GM18505 (cell line): ENCODE measurements around the gene PGD.
A peak's percentile ranks its signal among the peaks of the same experiment; 100 is the strongest.
"Not testable (repeated sequence)": the region's sequence is repeated elsewhere in the genome, so short reads cannot be mapped to it uniquely, and the experiment has no call there.

ENCODE experiments used
- ATAC-seq: cut with Tn5 transposase; IDR thresholded peaks from one replicate; pipeline ENCODE4 v1.9.1; 2021; ENCODE audit not compliant: unreplicated experiment
- POLR2A ChIP-seq: IDR thresholded peaks from 4 replicates; pipeline ENCODE4 v1.6.1; 2011; ENCODE audit warnings: borderline replicate concordance; ENCODE audit not compliant: insufficient read depth, insufficient read length; ENCODE audit errors: extremely low read depth

PGD gene

DNA sequence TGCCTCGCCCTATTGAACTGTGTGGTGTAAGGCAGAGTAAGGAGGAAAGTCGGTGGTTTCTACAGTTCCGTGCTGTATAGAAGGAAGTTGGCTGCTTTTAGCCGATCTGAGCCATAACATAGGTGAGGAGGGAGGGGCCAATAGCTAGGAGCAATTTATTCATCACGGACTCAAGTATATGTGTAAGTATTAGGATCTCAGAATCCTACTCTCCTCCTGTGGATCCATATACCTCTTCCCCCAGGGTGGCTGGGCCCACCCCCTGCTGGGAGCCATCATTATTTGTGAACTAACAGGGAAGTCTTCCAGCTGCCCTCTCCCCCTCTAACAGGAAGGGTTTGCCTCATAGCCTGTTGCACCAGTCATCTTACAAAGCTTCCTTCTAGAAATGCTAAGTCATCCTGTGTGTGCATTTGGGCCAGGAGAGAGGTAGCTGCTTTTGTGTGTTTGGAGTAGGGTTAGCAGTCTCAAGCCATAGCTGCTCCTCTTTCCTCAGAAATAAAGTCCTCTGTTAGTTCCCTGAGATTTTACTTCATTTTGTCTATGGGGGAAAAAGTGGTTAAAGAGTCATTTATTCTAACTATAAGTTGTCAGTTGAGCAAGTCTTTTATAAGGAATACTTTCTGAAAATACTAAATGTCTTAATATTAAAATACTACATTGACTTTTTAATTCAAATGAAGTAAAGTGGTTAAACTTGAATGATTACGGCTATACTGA is 16.5 kb downstream of the PGD start:
- ATAC-seq: no peak
- TF ChIP-seq POLR2A: no peak

DNA sequence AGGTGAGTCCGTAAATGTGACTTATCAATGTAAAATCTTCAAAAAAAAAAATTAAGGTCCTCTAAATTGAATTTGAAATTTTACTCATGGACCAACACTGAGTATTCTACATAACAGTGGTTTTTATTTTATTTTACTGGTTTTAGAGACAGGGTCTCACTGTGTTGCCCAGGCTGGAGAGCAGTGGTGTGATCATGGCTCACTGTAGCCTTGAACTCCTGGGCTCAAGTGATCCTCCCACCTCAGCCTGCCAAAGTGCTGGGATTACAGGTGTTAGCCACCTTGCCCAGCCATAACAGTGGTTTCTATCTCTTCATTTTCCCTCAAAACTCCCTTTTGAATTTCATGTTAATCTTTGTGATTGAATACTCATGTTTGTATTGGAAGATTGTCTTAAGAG is 17.1 kb downstream of the PGD start:
- not testable (repeated sequence) for ATAC-seq

DNA sequence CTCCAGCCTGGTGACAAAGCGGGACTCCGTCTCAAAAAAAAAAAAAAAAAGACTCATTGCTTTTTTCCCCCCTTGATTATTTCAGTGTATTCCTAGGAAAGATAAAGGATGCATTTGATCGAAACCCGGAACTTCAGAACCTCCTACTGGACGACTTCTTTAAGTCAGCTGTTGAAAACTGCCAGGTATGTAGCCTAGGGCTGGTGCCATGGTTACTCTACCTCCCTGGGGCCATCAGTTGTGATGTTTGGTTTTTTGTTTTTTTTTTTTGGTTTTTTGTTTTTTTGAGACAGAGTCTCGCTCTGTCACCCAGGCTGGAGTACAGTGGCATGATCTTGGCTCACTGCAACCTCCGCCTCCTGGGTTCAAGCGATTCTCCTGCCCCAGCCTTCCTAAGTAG is 19.9 kb downstream of the PGD start:
- ATAC-seq: not testable (repeated sequence)

DNA sequence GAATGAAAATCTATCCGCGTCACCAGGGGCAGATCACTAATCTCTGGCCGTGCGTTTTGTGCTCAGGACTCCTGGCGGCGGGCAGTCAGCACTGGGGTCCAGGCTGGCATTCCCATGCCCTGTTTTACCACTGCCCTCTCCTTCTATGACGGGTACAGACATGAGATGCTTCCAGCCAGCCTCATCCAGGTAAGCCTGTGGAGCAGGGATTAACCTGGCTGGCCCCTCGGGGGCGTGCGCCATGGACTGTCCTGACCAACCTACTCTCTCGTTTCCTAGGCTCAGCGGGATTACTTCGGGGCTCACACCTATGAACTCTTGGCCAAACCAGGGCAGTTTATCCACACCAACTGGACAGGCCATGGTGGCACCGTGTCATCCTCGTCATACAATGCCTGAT is 20.5 kb downstream of the PGD start:
- TF ChIP-seq POLR2A: no peak
- no peak for ATAC-seq

DNA sequence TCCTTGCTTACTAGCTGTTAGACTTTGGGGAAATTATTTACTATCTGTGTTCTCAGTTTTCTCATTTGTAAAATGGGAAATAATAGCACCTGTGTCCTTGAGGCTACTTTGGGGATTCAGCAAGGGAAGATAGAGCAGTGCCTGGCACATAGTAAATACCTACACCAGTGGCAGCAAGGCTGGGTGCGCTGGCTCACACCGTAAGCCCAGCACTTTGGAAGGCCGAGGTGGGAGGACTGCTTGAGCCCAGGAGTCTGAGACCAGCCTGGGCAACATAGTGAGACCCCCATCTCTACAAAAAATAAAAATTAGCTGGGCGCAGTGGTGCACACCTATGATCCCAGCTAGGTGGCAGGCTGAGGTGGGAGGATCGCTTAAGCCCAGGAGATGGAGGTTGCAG is 22.8 kb downstream of the PGD start:
- no peak for TF ChIP-seq POLR2A
- ATAC-seq: no peak

DNA sequence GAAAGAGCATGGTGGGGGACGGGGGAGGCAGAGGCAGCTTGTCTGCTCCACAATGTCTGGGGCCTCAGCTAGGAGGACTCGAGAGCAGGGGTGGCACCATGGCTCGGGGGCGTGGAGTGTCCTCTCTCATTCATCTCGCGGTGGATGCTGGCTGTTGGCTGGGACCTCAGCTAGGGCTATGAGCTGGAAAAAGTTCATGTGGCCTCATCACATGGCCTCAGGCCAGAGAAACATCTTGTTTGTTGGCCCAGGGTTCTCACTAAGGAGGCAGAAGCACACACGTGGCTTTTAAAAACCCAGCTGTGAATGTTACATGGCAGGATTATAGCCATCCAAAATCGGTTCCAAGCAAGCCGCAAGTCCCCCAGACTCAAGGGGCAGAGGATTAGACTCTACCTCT is 25.2 kb downstream of the PGD start:
- no peak for ATAC-seq
- TF ChIP-seq POLR2A: no peak

DNA sequence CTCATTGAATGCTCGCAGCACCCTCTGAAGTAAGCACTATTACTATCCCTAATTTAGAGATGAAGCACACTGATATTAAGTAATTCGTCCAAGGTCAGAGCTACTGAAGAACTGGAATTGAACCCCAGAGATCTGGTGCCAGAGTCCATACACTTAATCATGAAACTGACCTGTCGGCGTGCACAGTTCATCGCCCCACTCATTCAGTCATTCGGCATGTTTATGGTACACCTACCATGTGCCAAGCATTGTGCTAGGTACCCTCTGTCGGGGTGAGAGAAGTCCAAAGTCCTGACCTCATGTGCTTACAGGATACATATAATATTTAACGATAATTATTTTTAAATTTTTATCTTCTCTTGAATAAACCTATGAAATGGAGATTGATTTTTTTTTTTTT is 25.8 kb downstream of the PGD start:
- ATAC-seq: no peak
- no peak for TF ChIP-seq POLR2A

DNA sequence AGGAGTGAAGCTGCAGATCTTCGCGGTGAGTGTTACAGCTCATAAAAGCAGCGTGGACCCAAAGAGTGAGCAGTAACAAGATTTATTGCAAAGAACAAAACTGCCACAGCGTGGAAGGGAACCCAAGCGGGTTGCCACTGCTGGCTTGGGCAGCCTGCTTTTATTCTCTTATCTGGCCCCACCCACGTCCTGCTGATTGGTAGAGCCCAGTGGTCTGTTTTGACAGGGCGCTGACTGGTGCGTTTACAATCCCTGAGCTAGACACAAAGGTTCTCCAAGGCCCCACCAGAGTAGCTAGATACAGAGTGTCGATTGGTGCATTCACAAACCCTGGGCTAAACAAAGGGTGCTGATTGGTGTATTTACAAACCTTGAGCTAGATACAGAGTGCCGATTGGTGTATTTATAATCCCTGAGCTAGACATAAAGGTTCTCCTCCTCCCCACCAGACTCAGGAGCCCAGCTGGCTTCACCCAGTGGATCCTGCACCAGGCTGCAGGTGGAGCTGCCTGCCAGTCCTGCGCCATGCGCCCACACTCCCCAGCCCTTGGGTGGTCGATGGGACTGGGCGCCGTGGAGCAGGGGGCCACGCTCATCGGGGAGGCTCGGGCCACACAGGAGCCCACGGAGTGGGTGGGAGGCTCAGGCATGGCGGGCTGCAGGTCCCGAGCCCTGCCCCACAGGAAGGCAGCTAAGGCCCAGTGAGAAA is 27.1 kb downstream of the PGD start:
- not testable (repeated sequence) for ATAC-seq

DNA sequence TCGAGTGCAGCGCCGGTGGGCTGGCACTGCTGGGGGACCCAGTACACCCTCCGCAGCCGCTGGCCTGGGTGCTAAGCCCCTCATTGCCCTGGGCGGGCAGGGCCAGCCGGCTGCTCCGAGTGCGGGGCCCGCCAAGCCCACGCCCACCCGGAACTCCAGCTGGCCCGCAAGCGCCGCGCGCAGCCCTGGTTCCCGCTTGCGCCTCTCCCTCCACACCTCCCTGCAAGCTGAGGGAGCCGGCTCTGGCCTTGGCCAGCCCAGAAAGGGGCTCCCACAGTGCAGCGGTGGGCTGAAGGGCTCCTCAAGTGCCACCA is 27.6 kb downstream of the PGD start:
- not testable (repeated sequence) for ATAC-seq

DNA sequence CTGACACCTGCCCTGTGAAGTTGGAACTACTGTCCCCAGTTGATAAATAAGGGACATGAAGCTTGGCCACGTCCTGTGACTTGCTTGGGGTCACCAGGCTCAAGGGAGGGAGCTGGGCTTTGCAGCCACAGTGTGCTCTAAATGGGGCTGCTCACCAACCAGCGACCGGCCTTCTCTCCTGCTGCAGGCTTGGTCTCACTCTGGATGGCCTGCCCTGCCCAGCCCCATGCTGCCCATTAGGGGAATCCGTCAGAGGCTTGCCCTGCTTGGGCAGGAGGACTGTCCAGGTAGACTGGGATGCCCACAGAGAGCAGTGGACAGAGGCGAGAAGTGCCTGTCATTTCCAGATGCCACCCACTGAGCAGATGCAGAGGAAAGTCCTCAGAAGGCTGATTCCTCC is 30.1 kb downstream of the PGD start:
- ATAC-seq: no peak
- no peak for TF ChIP-seq POLR2A

DNA sequence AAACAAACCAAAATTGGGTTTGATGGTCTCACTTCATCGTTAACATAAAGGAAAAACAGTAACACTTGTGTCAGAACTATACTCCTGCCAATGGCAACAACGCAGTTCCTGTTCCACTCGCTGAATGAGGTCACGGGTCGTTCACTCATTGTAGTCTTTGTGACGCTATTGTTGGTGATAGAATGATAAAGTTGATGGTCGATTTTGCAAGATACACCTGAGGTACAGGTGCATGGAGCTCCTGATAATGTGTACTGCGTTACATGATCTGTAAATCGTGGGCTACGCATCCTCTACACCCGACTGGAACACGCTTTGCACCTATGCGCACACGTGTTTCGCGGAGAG is 31.0 kb downstream of the PGD start:
- TF ChIP-seq POLR2A: no peak
- ATAC-seq: no peak

DNA sequence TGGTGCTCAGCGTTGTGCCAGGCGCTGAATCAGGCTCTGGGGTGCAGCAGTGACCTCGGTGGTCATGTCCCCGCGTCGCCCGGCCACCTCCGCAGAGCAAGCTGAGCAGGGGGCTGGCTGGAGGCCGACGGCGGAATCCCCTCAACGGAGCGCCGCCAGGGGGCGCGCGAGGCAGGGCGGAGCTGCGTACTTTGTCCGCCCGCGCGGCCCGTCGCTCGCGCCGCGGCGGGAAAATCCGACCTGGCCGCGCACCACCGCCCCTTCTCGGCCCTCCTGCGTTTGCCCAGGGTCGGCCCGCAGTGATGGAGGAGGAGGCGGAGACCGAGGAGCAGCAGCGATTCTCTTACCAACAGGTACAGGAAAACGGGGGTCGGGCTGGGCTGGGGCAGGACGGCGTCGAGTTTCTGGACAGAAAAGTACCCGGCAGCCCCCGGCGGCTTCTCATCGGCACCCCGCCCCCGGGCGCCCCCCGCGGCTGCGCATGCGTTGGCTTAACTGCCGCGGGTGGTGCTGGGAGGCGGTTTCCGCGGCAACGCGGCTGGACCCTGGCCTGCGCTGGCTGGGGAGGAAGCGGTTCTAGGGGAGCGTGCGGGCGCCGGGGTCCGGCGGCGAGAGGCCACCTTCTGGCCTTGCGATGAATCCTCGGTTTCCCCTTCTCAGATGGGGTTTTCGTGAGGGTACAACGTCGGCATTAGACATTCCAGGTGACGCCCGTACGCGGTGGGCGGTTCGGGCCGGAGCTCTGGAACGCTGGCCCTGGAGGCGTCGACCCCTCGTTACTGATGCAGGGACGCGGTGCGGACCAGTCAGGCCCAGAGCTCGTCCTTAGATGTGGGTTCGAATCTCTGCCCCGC is 31.6 kb downstream of the PGD start, which contains the start of gene CENPS:
TSS of gene CENPS (plus strand) at position 218 of the 854 bp plus-strand sequence. CDS start at position 303, 85 bp downstream.
- peak; percentile 74 for TF ChIP-seq POLR2A
- ATAC-seq: peak; percentile 80

DNA sequence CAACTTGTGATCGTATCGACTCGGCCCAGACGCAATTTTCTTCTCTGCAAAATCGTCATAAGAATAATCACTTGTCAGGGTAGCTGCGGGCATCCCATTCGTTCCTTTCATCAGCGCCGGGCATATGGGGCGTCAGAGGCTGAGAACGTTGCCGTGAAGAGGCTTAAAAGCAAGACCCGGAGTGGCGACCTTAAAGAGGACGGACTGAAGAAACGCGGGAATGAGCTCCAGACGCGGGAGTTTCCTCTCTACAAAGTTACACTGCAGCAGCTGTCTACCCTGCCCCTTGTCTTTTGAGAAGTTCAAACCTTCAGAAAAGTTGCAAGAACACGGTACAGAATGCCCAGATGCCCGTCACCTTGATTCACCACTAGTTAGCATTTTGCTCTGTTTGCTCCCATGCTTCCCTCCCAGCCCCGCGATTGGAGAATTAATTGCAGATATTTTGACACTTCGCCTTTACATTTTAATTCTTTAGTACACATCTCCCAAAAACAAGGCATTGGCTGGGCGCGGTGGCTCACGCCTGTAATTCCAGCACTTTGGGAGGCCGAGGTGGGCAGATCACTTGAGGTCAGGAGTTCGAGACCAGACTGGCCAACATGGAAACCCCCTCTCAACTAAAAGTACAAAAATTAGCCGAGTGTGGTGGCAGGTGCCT is 32.3 kb downstream of the PGD start:
- TF ChIP-seq POLR2A: no peak
- ATAC-seq: no peak
